ENCODE data around the gene RPL15.

DNA sequence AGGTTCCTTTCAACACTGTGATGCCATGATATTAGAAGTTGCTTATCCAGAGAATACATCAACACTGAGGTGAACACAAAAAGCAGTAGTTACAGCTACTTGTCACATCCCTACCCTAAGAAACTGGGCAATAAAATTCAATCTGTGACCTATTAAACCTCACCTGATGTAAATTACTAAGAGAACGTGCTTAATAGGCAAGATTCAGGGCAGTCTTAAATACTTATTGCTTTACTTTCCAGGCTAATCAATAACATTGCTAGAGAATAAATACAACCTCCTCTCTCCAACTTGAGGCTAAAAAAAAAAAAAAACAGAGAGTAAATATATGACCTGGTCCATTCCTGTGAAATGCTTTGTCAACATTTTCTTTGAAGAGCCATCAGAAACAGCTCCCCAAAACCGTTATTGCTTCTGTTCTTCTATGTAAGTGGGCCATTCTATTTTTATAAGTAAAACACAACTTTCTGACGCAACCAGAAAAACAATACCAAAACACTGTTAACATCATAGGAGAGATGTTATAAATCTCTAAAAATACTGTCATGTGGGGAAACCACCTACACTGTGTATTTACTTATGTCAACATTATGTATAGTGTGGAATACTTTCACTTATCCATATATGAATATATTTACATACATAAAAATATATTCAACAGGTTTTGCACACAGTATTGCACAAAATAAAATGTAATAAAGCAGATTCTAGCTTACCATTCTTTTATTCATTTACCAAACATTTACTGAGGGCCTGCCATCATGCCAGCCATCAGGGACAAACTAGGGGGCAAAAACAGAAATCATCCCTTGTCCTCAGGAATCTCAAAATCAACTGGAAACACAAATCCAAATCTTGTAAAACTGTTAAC is 2.8 kb upstream of the RPL15 start:
- TF ChIP-seq, protein P1, sequence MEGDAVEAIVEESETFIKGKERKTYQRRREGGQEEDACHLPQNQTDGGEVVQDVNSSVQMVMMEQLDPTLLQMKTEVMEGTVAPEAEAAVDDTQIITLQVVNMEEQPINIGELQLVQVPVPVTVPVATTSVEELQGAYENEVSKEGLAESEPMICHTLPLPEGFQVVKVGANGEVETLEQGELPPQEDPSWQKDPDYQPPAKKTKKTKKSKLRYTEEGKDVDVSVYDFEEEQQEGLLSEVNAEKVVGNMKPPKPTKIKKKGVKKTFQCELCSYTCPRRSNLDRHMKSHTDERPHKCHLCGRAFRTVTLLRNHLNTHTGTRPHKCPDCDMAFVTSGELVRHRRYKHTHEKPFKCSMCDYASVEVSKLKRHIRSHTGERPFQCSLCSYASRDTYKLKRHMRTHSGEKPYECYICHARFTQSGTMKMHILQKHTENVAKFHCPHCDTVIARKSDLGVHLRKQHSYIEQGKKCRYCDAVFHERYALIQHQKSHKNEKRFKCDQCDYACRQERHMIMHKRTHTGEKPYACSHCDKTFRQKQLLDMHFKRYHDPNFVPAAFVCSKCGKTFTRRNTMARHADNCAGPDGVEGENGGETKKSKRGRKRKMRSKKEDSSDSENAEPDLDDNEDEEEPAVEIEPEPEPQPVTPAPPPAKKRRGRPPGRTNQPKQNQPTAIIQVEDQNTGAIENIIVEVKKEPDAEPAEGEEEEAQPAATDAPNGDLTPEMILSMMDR (IDR thresholded peaks at IDR 0.05), result no peak
- TF ChIP-seq EZH2 (IDR thresholded peaks at IDR 0.05; ENCODE audit: borderline replicate concordance, insufficient read depth, low read depth, low read length, poor library complexity, severe bottlenecking), result no peak
